T-helper 2 cell treated with Interferon-gamma antibody and Interleukin-4, amounts not matched to agents 5 μg/mL and 100 μg/mL, for 36 hours (primary cell): ENCODE data around the gene CACNB2.

ENCODE experiments used
- DNase-seq: peaks from one replicate; pipeline ENCODE4 v3.0.0; 2021; ENCODE audit warnings: low spot score
- H3K27ac Mint-ChIP-seq: one replicate; pipeline ENCODE4 v1.8.0; 2021; ENCODE audit warnings: mild to moderate bottlenecking, mixed read lengths
- H3K27me3 Mint-ChIP-seq: one replicate; pipeline ENCODE4 v1.8.0; 2021; ENCODE audit warnings: low read depth, mixed read lengths
- H3K36me3 Mint-ChIP-seq: one replicate; pipeline ENCODE4 v1.8.0; 2021; ENCODE audit warnings: low read depth, mixed read lengths
- H3K4me1 Mint-ChIP-seq: one replicate; pipeline ENCODE4 v1.8.0; 2021; ENCODE audit warnings: low read depth, mixed read lengths
- H3K4me3 Mint-ChIP-seq: one replicate; pipeline ENCODE4 v1.8.0; 2022; ENCODE audit warnings: mild to moderate bottlenecking, moderate library complexity, mixed read lengths
- H3K9me3 Mint-ChIP-seq: one replicate; pipeline ENCODE4 v1.8.0; 2021; ENCODE audit warnings: mixed read lengths

The CACNB2 gene

DNA sequence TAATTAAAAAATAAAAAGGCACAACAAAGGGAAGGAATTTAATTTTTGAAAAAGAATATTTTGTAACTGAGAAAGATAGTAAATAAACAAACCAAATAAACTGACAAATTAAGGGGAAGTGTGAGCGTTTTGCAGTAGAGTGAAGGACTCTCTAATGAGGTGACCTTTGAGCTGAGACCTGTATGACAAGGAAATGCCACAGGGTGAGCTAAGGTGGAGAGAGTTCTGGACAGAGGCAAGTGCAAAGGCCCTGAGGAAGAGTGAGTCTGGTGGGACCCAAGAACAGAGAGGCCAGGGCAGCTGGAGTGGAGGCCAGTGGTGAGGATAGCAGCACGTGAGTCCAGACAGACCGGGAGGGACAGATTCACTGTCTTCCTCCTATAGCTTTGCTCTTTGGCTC, 179.4 kb downstream of the CACNB2 start:
- Mint-ChIP-seq H3K27ac (no peak overlapping the region), H3K4me3 (no peak overlapping the region), H3K36me3 (no peaks in the 10 kb centered on the region), H3K4me1 (no peaks in the 10 kb centered on the region), H3K27me3 (peaks cover 3% of the 10 kb centered on the region), H3K9me3 (no peaks in the 10 kb centered on the region)
- no peak for DNase-seq

DNA sequence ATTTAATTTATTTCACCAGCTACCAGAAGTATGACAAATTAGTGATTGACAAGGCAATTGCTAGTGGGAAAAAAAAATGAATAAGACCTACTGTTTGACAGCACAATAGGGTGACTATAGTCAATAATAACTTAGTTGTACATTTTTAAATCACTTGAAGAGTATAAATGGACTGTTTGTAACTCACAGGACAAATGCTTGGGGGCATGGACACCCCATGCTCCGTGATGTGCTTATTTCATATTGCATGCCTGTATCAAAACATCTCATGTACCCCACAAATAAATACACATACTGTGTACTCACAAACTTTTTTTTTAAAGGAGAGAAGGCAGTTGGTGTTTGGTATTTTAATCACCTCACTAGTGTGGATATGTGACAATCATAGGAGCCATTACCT, 181.1 kb downstream of the CACNB2 start:
- DNase-seq, result no peak
- Mint-ChIP-seq H3K27me3 (peaks cover 3% of the 10 kb centered on the region), H3K36me3 (no peaks in the 10 kb centered on the region), H3K4me3 (no peak overlapping the region), H3K27ac (no peak overlapping the region), H3K4me1 (no peaks in the 10 kb centered on the region), H3K9me3 (no peaks in the 10 kb centered on the region)

DNA sequence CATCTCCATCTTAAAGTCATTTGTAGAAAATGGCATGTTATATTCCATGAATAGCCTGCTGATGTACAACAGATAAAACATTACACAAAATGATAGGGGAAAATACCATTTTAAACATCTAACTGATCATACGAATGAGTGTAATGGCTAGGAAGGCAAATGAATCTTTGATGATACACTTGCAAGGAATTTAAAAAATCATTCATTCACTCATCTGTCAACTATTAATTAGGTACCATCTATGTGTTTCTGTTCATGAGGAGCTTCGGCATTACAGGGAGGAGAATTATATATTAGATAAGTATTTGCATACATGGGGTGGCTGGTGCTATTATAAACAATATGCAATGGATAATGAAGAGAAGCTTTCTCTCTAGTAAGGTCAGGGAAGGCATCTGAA, 183.7 kb downstream of the CACNB2 start:
- Mint-ChIP-seq H3K9me3 (no peaks in the 10 kb centered on the region), H3K27ac (no peak overlapping the region), H3K4me3 (no peak overlapping the region), H3K36me3 (no peaks in the 10 kb centered on the region), H3K4me1 (no peaks in the 10 kb centered on the region), H3K27me3 (peaks cover 3% of the 10 kb centered on the region)
- DNase-seq, result no peak

DNA sequence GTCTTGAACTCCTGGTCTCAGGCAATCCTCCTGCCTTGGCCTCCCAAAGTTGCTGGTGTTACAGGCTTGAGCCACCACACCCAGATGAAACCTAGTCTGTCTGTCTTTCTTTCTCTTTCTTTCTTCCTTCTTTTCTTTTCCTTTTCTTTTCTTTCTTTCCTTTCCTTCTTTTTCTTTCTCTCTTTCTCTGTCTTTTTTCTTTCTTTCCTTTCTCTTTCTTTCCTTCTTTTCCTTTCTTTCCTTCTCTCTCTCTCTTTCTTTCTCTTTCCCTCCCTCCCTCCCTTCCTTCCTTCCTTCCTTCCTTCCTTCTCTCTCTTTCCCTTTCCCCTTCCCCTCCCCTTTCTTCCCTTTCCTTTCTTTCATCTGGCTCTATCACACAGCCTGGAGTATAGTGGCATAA, 185.2 kb downstream of the CACNB2 start:
- peaks cover 3% of the 10 kb centered on the region for H3K27me3 Mint-ChIP-seq
- no peak for DNase-seq

DNA sequence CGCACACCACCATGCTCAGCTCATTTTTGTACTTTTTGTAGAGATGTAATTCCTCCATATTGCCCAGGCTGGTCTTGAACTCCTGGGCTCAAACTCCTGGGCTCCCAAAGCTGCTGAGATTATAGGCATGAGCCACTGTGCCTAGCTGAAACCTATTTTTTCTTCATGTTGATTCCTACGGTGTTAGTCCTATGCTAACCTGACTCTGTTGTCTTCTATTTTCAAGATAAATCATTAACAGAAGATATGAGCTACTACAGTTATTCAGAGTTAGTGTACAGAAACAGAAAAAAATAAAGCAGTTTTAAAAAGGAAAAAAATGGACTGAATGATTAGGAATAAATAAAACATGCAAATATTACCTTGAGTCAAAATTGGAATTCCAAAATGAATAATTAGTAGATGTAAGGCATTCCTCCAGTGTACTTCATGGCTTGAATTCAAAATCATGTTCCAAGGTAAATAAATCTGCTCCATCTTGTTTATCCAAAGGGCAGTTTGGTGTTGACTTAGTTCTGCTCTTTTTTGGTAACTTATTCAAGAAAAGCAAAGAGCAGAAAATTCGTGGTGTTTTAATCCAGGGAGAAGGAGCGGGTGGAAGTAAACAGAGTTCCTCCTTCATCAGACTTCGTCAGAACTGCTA, 185.8 kb downstream of the CACNB2 start:
- H3K4me3 Mint-ChIP-seq, result no peak overlapping the region
- H3K36me3 Mint-ChIP-seq, result no peaks in the 10 kb centered on the region
- H3K27ac Mint-ChIP-seq, result no peak overlapping the region
- DNase-seq, result no peak
- no peaks in the 10 kb centered on the region for H3K9me3 Mint-ChIP-seq
- H3K27me3 Mint-ChIP-seq, result peaks cover 3% of the 10 kb centered on the region
- no peaks in the 10 kb centered on the region for H3K4me1 Mint-ChIP-seq

More for the DNA sequence above, 185.2 kb downstream of the CACNB2 start:
- Mint-ChIP-seq H3K9me3 (no peaks in the 10 kb centered on the region), H3K4me1 (no peaks in the 10 kb centered on the region), H3K4me3 (no peak overlapping the region), H3K36me3 (no peaks in the 10 kb centered on the region), H3K27ac (no peak overlapping the region)

DNA sequence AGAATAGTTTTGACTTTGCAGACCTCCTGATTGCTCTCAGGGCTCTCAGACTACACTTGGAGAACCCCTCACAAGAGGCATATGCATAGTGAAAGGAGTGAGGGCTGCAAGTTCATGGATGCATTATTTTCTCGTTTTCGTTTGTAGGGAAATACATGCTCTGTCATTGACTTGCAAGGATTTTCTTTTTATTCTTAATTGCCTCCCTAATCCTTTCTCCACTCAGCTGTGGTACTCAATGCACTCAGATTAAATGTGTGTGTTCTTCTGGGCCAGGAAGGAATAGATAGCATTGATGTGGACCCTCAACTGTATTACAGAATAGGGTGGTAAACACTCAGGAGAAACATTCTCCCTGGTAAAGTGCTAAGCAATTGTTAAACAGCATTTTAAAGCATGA, 188.7 kb downstream of the CACNB2 start:
- Mint-ChIP-seq H3K36me3 (no peaks in the 10 kb centered on the region), H3K27ac (no peak overlapping the region), H3K4me1 (no peaks in the 10 kb centered on the region), H3K27me3 (no peaks in the 10 kb centered on the region), H3K4me3 (no peak overlapping the region), H3K9me3 (no peaks in the 10 kb centered on the region)
- DNase-seq, result no peak

DNA sequence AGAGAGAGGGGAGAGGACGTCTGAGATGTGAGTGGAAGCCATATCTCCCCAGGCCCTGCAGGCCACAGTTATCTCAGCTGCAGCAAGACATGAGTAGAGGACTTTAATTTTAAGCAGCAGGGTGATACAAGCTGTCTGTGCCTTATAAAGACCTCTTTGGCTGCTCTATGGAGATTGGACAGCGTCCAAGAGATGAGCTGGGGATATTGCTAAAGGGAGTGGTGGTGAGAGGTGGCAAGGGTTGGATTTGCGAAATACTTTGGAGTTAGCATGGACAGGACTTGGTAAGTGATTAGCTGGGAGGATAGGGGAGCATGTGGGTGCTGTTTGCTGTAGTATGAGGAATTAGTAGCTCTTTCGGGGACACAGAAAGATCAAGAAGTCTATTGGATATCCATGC, 191.8 kb downstream of the CACNB2 start:
- H3K4me1 Mint-ChIP-seq, result no peaks in the 10 kb centered on the region
- no peaks in the 10 kb centered on the region for H3K27me3 Mint-ChIP-seq
- H3K9me3 Mint-ChIP-seq, result no peaks in the 10 kb centered on the region
- H3K36me3 Mint-ChIP-seq, result no peaks in the 10 kb centered on the region
- no peak for DNase-seq
- no peak overlapping the region for H3K27ac Mint-ChIP-seq
- no peak overlapping the region for H3K4me3 Mint-ChIP-seq

DNA sequence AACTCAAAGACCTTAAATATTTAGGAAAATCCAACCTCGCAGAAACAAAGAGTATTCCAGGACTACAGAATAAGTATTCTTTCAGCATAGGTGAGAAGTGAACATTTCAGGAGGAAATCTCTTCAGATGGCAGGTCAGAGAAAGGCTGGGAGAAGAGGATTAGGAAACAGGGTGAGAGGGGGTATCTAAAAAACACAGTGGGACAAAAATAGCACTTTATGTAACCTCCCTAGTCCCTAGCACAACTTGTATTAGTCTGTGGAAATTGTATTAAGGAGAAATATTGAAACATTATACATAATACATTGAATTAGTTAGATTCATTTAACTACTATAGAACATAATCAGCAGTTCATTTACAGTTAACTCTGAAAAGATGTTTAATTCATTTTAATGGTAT, 192.3 kb downstream of the CACNB2 start:
- H3K9me3 Mint-ChIP-seq, result no peaks in the 10 kb centered on the region
- H3K4me1 Mint-ChIP-seq, result no peaks in the 10 kb centered on the region
- H3K27ac Mint-ChIP-seq, result no peak overlapping the region
- no peak for DNase-seq
- no peaks in the 10 kb centered on the region for H3K27me3 Mint-ChIP-seq
- H3K4me3 Mint-ChIP-seq, result no peak overlapping the region
- no peaks in the 10 kb centered on the region for H3K36me3 Mint-ChIP-seq

DNA sequence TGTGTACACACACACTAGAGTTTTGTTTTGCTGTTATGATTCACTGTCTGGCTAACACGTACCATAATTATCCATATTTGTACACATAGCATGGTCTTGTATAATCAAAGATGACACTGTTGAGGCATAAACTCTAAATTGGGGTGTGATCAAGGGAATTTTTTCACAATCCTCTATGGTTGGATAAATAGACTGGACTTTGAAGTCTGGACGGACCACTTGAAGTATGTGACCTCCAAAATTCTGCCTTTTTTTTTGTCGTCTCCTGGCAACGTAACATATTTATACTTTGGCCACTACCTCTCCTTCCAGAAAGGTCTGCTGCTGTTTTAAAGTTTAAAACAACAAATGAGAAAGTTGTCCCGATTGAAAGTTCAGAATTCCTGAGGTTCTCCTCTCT, 193.4 kb downstream of the CACNB2 start:
- no peaks in the 10 kb centered on the region for H3K36me3 Mint-ChIP-seq
- no peaks in the 10 kb centered on the region for H3K27me3 Mint-ChIP-seq
- H3K4me1 Mint-ChIP-seq, result no peaks in the 10 kb centered on the region
- H3K9me3 Mint-ChIP-seq, result no peaks in the 10 kb centered on the region
- H3K4me3 Mint-ChIP-seq, result no peak overlapping the region
- H3K27ac Mint-ChIP-seq, result no peak overlapping the region
- DNase-seq, result no peak

DNA sequence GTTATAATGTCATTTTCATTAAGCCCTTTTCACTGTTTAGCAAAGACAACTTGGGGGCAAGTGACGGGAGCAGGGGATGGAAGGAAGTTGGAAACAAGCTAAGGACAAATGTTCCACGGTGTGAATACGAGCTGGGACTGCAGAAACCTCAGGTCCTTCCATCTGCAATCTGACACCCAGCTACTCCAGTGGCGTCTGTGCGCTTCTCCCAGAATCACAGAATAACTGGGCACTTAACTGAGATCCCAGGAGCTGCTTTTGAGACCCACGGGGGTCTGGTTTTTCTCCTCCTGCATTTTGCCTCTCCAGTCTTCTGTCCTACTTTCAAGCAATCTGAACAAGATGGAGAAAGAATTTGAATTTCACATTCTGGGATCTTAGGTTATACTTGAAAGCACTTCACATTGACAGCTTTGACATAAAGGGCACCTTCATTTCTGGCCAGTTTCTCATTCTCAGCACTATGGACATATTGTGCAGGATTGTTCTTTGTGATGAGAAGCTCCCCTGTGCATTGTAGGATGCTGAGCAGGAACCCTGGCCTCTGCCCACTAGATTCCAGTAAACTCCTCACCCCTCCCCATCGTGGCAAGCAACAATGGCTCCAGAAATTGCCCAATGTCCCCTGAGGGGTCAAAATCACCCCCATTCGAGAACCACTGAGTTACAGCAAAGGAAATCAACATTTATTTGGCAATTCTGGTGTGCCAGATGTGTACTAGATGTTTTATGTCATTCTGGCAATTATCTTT, 194.1 kb downstream of the CACNB2 start:
- Mint-ChIP-seq H3K4me1 (no peaks in the 10 kb centered on the region), H3K36me3 (no peaks in the 10 kb centered on the region), H3K27ac (no peak overlapping the region), H3K27me3 (no peaks in the 10 kb centered on the region), H3K4me3 (no peak overlapping the region), H3K9me3 (no peaks in the 10 kb centered on the region)
- DNase-seq, result no peak

DNA sequence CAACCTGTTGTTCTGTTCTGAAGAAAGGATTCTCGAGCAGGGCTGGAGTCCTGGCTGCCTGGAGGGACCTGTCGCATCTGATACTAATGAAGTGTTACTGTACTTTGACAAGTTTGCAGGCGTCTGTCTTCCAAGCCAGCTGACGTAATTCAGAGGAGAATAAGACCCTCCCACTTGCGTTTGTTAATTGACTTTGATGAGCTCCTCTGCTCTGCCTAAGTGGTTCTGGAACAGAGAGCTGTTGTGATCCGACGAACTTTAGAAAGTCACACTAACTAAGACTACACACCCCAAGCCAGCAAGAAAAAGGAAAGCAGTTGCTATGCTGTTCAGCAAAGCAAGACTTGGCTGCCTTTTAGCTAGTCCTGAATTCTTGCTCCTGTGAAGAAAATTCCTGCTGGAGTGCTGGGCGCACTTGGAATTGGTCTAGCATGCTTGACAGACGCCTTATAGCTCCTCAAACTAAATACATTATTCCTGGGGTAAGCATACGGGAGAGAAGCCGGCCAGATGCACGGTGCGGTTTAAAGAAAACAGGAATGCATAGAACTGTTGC, 200.3 kb downstream of the CACNB2 start:
- Mint-ChIP-seq H3K4me3 (no peak overlapping the region), H3K27ac (no peak overlapping the region), H3K36me3 (no peaks in the 10 kb centered on the region), H3K4me1 (no peaks in the 10 kb centered on the region), H3K27me3 (no peaks in the 10 kb centered on the region), H3K9me3 (no peaks in the 10 kb centered on the region)
- no peak for DNase-seq

DNA sequence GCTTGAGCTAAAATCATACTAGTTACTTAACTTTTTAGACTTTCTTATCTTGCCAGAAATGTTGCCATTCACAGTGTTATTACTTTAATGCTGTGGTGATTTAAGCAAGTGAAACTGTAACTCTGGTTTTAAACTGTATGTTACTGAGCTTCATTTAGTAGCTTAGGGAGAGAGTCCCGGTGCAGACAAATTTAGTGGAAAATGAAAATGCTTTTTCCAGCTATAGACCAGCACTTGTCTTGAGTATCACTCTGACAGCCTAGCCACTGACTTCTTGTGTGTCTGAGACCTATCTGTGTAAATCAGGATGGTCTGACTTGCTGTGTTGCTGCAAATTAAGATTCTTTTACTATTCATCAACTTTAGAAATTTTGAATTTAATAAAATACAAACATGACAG, 200.8 kb downstream of the CACNB2 start:
- no peak overlapping the region for H3K27ac Mint-ChIP-seq
- no peaks in the 10 kb centered on the region for H3K27me3 Mint-ChIP-seq
- no peaks in the 10 kb centered on the region for H3K9me3 Mint-ChIP-seq
- no peaks in the 10 kb centered on the region for H3K36me3 Mint-ChIP-seq
- DNase-seq, result no peak
- no peaks in the 10 kb centered on the region for H3K4me1 Mint-ChIP-seq
- H3K4me3 Mint-ChIP-seq, result no peak overlapping the region

DNA sequence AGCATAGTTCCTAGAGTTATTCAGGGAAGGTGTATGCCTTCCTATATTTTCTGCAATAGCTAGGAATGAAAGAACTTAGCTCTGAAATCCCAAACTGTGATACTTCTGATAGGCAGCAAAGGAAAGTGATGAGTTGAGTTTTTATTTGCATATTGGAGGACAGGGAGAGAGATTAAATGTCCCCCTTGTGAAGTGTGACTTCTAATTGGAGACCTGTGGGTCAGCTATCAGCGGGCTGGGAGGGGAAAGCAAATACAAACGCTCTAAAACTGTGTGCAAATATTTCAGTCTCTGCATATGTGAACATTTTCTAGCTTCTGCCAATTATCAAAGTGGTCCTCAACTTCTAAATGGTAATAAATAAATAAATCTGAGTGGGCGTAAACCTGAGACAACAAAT, 203.3 kb downstream of the CACNB2 start:
- no peak for DNase-seq
- Mint-ChIP-seq H3K9me3 (no peaks in the 10 kb centered on the region), H3K27me3 (no peaks in the 10 kb centered on the region), H3K36me3 (no peaks in the 10 kb centered on the region), H3K4me1 (no peaks in the 10 kb centered on the region), H3K27ac (no peak overlapping the region), H3K4me3 (no peak overlapping the region)

DNA sequence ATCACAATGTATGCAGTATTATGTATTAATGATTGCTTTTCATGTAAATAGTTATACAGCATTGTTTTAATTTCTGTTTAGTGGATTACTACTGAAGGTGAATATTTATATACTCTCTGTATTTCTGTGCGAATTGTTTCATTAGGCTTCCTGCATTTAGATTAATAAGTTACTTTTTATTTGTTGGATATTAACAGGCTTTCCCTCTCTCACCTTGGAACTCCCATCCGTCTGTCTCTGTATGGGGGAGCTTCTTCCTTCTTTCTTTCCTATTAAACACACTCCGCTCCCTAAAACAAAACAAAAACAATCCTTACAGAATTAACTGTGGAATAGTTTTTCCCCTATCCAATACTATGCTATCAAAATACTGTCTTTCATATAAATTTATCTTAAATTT, 205.1 kb downstream of the CACNB2 start:
- H3K27ac Mint-ChIP-seq, result no peak overlapping the region

More for the DNA sequence above, 205.1 kb downstream of the CACNB2 start:
- H3K4me1 Mint-ChIP-seq, result no peaks in the 10 kb centered on the region
- no peaks in the 10 kb centered on the region for H3K27me3 Mint-ChIP-seq
- no peaks in the 10 kb centered on the region for H3K9me3 Mint-ChIP-seq
- no peaks in the 10 kb centered on the region for H3K36me3 Mint-ChIP-seq
- no peak for DNase-seq
- no peak overlapping the region for H3K4me3 Mint-ChIP-seq
